MV-4-11 (cell line): ENCODE data around the gene ANKRD27.
"Not testable (repeated sequence)": the region's sequence is repeated elsewhere in the genome, so short reads cannot be mapped to it uniquely, and the experiment has no call there.

Source experiments
- DNase-seq: peaks from one replicate; lab custom pipeline; 2025; lab: John Stamatoyannopoulos, UW

The ANKRD27 gene

GRCh38 chr19:32674931-32675719, at the start of gene ANKRD27:
TSS of gene ANKRD27 (minus strand) at chr19:32675180. CDS start at chr19:32659015, 16,165 bp downstream.
- peak; percentile 99 for DNase-seq

GRCh38 chr19:32720936-32721250, 45.9 kb upstream of the ANKRD27 start:
- no peak for DNase-seq

- DNase-seq, result no peak
Observed at GRCh38 chr19:32720216-32720935, 45.4 kb upstream of the ANKRD27 start.

GRCh38 chr19:32719611-32720059, 44.7 kb upstream of the ANKRD27 start, which contains the start of gene TDRD12:
TSS of gene TDRD12 (plus strand) at chr19:32719767. CDS start at chr19:32720073, 306 bp downstream.
- DNase-seq, result no peak

- DNase-seq, result no peak
Observed at GRCh38 chr19:32718286-32718685, 43.3 kb upstream of the ANKRD27 start.

GRCh38 chr19:32717496-32717895, 42.5 kb upstream of the ANKRD27 start:
- DNase-seq, result no peak

GRCh38 chr19:32716203-32716602, 41.2 kb upstream of the ANKRD27 start:
- DNase-seq, result not testable (repeated sequence)

- no peak for DNase-seq
Observed at GRCh38 chr19:32711747-32712146, 36.8 kb upstream of the ANKRD27 start.

- no peak for DNase-seq
Observed at GRCh38 chr19:32709032-32709431, 34.1 kb upstream of the ANKRD27 start.

- DNase-seq, result no peak
Observed at GRCh38 chr19:32708457-32708856, 33.5 kb upstream of the ANKRD27 start.

- not testable (repeated sequence) for DNase-seq
Observed at GRCh38 chr19:32704006-32704405, 29.0 kb upstream of the ANKRD27 start.

- DNase-seq, result no peak
Observed at GRCh38 chr19:32702010-32702409, 27.0 kb upstream of the ANKRD27 start.

GRCh38 chr19:32700129-32700528, 25.1 kb upstream of the ANKRD27 start:
- not testable (repeated sequence) for DNase-seq

GRCh38 chr19:32696771-32697170, 21.8 kb upstream of the ANKRD27 start:
- peak; percentile 22 for DNase-seq

- peak; percentile 71 for DNase-seq
Observed at GRCh38 chr19:32695506-32695905, 20.5 kb upstream of the ANKRD27 start.

- peak; percentile 38 for DNase-seq
Observed at GRCh38 chr19:32694851-32695250, 19.9 kb upstream of the ANKRD27 start.

GRCh38 chr19:32694316-32694715, 19.3 kb upstream of the ANKRD27 start:
- DNase-seq, result not testable (repeated sequence)

- peak; percentile 86 for DNase-seq
Observed at GRCh38 chr19:32693151-32694108, 18.4 kb upstream of the ANKRD27 start.

GRCh38 chr19:32692727-32693061, 17.7 kb upstream of the ANKRD27 start:
- peak; percentile 33 for DNase-seq

GRCh38 chr19:32691952-32692726, 17.2 kb upstream of the ANKRD27 start:
- DNase-seq, result peak; percentile 67

- DNase-seq, result peak; percentile 86
Observed at GRCh38 chr19:32691291-32691951, 16.4 kb upstream of the ANKRD27 start, which contains the start of gene NUDT19. TSS of gene NUDT19 (plus strand) at chr19:32691821. CDS start at chr19:32691961, 140 bp downstream.
